Lower leg skin (tissue), 4 donors: ENCODE measurements around the gene TTC21B. TPM values are rescaled to one million over a fixed set of nuclear protein-coding genes. Genes with fewer than 3 reads are reported as not detected.

Source experiments
- DNase-seq, 2 donors: peaks; one replicate each; pipeline ENCODE4 v3.0.0-alpha.2; 2019; ENCODE audit warnings: low spot score in 2 of 2
- H3K4me3 ChIP-seq: fragments of 200-600 bp; sonication (generic); 2 replicates; pipeline ENCODE4 v1.5.1; 2017; ENCODE audit warnings: mild to moderate bottlenecking, low read depth; ENCODE audit not compliant: poor library complexity, severe bottlenecking
- CTCF ChIP-seq, 3 donors: fragments of 450-650 bp; IDR thresholded peaks; one replicate each; pipeline ENCODE4 v1.5.1; 2016; ENCODE audit warnings: antibody characterized with exemption in 3 of 3, mild to moderate bottlenecking in 3 of 3, moderate library complexity in 2 of 3
- POLR2A ChIP-seq, 2 donors: fragments of 450-650 bp; IDR thresholded peaks; one replicate each; pipeline ENCODE4 v1.6.1; 2016 to 2017; ENCODE audit warnings: antibody characterized with exemption in 2 of 2, mild to moderate bottlenecking in 1 of 2, moderate library complexity in 1 of 2
- WGBS, 2 donors: methylation state at CpG; one replicate each; pipeline ENCODE4 v1.1.5; 2018; 5-methylcytosine and 5-hydroxymethylcytosine counted together
- intact Hi-C: fragments of 100-400 bp; cut with DNase I; formaldehyde crosslinking; loops from one replicate; pipeline ENCODE4 v1.15.0; 2023; ENCODE audit warnings: low total_unique reads
- total RNA-seq, 4 donors: library from RNA; depleted of rRNA; stranded (reverse); fragments of >200 nt; gene quantifications; one replicate each; pipeline ENCODE4 v1.1.0, GENCODE V29; 2016

The TTC21B gene
- total RNA-seq, 4 donors from 2014 or later = 18.5 to 30.2 (median 29.5) TPM

GRCh38 chr2:165891943-165892342 is 61.6 kb downstream of the TTC21B start:
- no peak for DNase-seq
- H3K4me3 ChIP-seq = no peak overlapping the region
- intact Hi-C loops = no loop called here
- no peak for TF ChIP-seq POLR2A (IDR thresholded peaks at IDR 0.05)
- TF ChIP-seq CTCF (IDR thresholded peaks at IDR 0.05) = no peak
- WGBS, 2 donors = 56 to 64% methylated on average over 2 of the region's 2 CpGs

- no peak for TF ChIP-seq POLR2A (IDR thresholded peaks at IDR 0.05)
- TF ChIP-seq CTCF (IDR thresholded peaks at IDR 0.05) = no peak
- WGBS, 2 donors = 91 to 97% methylated on average over 1 of the region's 1 CpG
- intact Hi-C loops = no loop called here
- DNase-seq = no peak
- H3K4me3 ChIP-seq = no peak overlapping the region
Measured at GRCh38 chr2:165891345-165891744, 62.2 kb downstream of the TTC21B start.

DNA sequence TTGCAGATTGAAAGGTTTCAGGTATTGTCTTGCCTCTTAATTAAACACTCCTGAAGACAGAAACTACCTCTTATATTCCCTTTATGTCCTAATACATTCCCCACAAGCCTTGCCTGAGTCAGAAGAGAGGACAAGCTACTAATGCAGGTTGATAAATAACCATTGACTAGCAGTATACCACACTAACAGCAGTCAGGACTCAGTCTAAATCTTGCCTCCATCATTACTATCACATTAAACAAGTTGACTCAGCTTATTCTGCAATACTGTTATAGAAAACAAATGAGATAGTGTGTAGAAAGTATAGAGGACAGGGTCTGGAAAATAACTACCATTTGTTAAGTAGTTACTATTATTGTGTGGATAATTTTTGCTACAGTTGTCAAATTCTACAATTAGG is 63.8 kb downstream of the TTC21B start:
- intact Hi-C loops = no loop called here
- DNase-seq = no peak
- TF ChIP-seq CTCF (IDR thresholded peaks at IDR 0.05) (no peak), POLR2A (IDR thresholded peaks at IDR 0.05) (no peak)
- H3K4me3 ChIP-seq = no peak overlapping the region

DNA sequence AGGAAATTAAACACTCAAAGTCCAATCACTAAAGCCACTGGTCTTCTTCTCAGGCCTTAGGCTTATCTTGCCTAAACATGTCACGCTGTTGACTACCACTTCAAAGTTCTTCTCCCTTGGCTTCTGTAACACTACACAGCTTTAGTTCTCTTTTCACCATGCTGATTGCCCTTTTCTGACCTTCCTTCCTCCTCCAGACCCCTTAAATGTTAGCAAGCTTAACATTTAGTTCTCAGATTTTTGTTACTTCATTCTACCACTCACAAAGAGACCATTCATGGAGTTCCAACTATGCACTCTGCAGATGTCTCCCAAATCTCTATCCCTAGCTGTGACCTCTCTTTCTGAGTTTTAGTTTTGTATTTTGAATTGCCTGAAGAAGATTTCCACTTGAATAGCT is 64.4 kb downstream of the TTC21B start:
- TF ChIP-seq CTCF (IDR thresholded peaks at IDR 0.05) (no peak), POLR2A (IDR thresholded peaks at IDR 0.05) (no peak)
- WGBS, 2 donors = 81 to 94% methylated on average over 1 of the region's 1 CpG
- DNase-seq = no peak
- H3K4me3 ChIP-seq = no peak overlapping the region
- intact Hi-C loops = no loop called here

DNA sequence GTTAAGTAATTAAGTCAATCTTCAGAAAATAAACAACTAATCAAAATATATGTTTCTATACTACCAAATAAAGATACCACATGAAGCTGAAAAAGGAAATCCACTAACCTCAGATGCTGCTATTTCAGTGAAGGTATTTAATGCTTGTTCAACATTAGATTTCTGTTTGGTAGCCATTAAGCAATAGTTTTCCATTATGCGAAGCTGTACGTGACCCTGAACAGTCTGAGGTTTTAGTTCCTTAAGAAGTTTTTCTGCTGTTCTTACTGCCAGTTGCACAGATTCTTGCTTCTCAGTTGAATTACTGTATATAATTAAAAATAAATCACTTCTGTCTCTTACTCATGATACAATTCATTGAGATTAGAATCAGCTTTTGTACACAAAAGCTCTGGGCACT is 65.4 kb downstream of the TTC21B start:
- H3K4me3 ChIP-seq = no peak overlapping the region
- intact Hi-C loops = no loop called here
- no peak for TF ChIP-seq POLR2A (IDR thresholded peaks at IDR 0.05)
- no peak for TF ChIP-seq CTCF (IDR thresholded peaks at IDR 0.05)
- DNase-seq = no peak
- 86 to 92% methylated on average over 2 of the region's 2 CpGs for WGBS, 2 donors

DNA sequence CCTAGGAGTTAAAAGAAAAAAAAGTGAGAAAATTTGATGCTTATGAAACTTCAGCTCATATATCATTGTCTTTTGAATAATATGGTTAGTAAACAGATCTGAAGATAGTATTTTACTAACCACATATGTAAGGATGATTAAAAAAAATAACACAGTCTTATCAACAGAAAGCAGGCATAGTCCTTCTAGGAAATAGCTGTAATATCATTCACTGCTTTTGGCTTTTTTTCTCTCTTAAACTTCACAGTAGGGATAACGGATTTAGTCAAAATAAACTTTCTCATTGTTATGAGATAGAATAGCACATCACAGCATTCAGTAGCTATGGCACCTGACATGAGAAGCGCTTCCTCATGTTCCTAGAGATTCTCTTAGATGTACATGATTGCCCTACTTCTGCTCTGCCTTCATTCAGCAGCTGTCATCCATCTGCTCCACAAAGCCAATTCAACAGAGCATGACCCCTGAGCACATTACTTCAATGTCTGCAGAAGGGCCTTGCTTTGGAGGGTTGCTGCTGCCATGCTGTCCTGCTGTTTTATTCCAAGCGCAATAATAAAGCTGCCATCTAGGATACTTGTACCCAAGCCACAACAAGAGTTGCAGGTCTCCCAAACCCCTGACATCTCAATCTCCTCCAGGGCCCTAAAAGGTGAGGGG is 67.0 kb downstream of the TTC21B start:
- DNase-seq = no peak
- H3K4me3 ChIP-seq = no peak overlapping the region
- TF ChIP-seq POLR2A (IDR thresholded peaks at IDR 0.05) = no peak
- TF ChIP-seq CTCF (IDR thresholded peaks at IDR 0.05) = no peak
- intact Hi-C loops = no loop called here
- WGBS, 2 donors = 93 to 96% methylated on average over 3 of the region's 3 CpGs
